OCI-LY7 (cell line): ENCODE measurements around the gene TSPYL6.

Experiments used
- EZH2phosphoT487 ChIP-seq: fragments of 200-600 bp; sonication (generic); IDR thresholded peaks from 2 replicates; pipeline ENCODE4 v1.6.1; 2018; ENCODE audit warnings: low read depth, borderline replicate concordance, mild to moderate bottlenecking, mixed run types, antibody characterized with exemption, low read length, moderate library complexity, mixed read lengths
- TF ChIP-seq, protein P1 (sequence below): fragments of 200-600 bp; sonication (generic); conservative IDR thresholded peaks from 2 replicates; pipeline ENCODE4 v1.5.1; 2014; ENCODE audit warnings: mild to moderate bottlenecking, antibody characterized with exemption, low read length, moderate library complexity, mixed read lengths

DNA sequence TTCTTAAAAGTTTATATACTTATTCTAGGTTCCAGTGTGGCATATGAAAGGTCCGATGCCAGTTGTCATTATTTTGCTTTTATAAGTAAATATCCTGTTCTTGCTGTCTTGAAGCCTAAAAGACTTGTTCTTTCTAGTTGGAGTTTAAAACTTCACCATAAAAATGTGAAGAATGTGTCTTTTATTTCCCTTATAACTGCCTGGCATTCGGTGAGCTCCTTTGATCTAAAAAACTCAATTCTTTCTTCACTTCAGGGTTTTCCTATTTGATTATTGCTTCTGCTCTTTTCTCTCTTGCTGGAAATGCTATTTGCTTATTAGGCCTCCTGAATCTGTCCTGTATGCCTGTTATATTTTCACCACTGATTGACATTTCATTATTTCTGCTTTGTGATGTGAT lies 51.6 kb downstream of the TSPYL6 start:
- TF ChIP-seq, protein P1, sequence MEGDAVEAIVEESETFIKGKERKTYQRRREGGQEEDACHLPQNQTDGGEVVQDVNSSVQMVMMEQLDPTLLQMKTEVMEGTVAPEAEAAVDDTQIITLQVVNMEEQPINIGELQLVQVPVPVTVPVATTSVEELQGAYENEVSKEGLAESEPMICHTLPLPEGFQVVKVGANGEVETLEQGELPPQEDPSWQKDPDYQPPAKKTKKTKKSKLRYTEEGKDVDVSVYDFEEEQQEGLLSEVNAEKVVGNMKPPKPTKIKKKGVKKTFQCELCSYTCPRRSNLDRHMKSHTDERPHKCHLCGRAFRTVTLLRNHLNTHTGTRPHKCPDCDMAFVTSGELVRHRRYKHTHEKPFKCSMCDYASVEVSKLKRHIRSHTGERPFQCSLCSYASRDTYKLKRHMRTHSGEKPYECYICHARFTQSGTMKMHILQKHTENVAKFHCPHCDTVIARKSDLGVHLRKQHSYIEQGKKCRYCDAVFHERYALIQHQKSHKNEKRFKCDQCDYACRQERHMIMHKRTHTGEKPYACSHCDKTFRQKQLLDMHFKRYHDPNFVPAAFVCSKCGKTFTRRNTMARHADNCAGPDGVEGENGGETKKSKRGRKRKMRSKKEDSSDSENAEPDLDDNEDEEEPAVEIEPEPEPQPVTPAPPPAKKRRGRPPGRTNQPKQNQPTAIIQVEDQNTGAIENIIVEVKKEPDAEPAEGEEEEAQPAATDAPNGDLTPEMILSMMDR, result no peak
- no peak for TF ChIP-seq EZH2phosphoT487
